ENCODE data around the gene MSX2. TPM values are rescaled to one million over a fixed set of nuclear protein-coding genes. Genes with fewer than 3 reads are reported as not detected.

The MSX2 gene
- total and polyA plus RNA-seq, 2 of the 4 experiments (the other 2 are of a cell fraction): 2.2 to 3.7 TPM

DNA sequence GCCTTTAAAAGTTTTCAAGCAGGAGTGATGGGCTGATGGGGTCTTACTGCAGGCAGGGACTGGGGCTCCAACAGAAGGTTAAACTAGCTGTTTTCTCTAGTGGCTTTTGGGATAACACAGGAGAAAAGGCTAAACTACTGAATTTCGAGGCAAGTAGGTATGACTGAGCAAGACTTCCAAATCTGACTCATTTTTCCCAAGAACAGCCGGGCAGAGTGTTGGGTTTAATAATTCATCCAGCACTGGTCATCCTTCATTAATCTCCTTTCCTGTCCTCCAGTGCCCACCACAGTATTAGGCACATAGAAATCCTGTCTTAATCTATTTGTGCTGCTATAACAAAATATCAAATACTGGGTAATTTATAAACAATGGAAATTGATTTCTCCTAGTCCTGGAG, 20.5 kb downstream of the MSX2 start:
- no peaks in the 10 kb centered on the region for H3K36me3 ChIP-seq (ENCODE audit: control insufficient read depth, insufficient read depth, low read length)
- no peak overlapping the region for H4K5ac ChIP-seq (ENCODE audit: low read depth, low read length)
- DNase-seq (no peak), ATAC-seq (ENCODE audit: low read depth) (no peak)
- H3K79me1 ChIP-seq (ENCODE audit: low read depth in 1 of 2, low read length in 2 of 2): no peaks in the 10 kb centered on the region
- H2AFZ ChIP-seq (replicated peaks; ENCODE audit: low read length, poor library complexity): no peak overlapping the region
- no TSS peak for BruUV-seq (replicated peaks)
- WGBS, 2 experiments (ENCODE audit: extremely low coverage in 2 of 2, insufficient read length in 1 of 2): no CpG with 5 or more reads among the region's 2 CpGs
- in situ Hi-C loops (cut with MboI; ENCODE audit: low sequenced_read_pairs): loop anchor here (25.0 kb wide), 1 partner anchor 333 kb away; no protein-coding TSS in a partner anchor
- H2BK120ac ChIP-seq (ENCODE audit: low read depth, low read length): no peak overlapping the region
- H3K9ac ChIP-seq (ENCODE audit: low read depth, low read length): no peak overlapping the region
- TF ChIP-seq MXI1 (IDR thresholded peaks at IDR 0.05; ENCODE audit: borderline replicate concordance, low read depth, low read length) (no peak), POLR2A (IDR thresholded peaks at IDR 0.05; ENCODE audit: low read depth, low read length) (no peak), BHLHE40 (IDR thresholded peaks at IDR 0.05; ENCODE audit: low read depth, low read length) (no peak)
- TF ChIP-seq, protein P1, sequence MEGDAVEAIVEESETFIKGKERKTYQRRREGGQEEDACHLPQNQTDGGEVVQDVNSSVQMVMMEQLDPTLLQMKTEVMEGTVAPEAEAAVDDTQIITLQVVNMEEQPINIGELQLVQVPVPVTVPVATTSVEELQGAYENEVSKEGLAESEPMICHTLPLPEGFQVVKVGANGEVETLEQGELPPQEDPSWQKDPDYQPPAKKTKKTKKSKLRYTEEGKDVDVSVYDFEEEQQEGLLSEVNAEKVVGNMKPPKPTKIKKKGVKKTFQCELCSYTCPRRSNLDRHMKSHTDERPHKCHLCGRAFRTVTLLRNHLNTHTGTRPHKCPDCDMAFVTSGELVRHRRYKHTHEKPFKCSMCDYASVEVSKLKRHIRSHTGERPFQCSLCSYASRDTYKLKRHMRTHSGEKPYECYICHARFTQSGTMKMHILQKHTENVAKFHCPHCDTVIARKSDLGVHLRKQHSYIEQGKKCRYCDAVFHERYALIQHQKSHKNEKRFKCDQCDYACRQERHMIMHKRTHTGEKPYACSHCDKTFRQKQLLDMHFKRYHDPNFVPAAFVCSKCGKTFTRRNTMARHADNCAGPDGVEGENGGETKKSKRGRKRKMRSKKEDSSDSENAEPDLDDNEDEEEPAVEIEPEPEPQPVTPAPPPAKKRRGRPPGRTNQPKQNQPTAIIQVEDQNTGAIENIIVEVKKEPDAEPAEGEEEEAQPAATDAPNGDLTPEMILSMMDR (conservative IDR thresholded peaks at IDR 0.05; ENCODE audit: low read depth, low read length): no peak
- no peak overlapping the region for H2BK5ac ChIP-seq (ENCODE audit: low read depth, low read length, poor library complexity, severe bottlenecking)
- H3K14ac ChIP-seq (replicated peaks; ENCODE audit: low read depth, low read length): no peak overlapping the region
- no peak overlapping the region for H2BK15ac ChIP-seq (ENCODE audit: low read depth, low read length)
- H2BK20ac ChIP-seq (ENCODE audit: low read depth, low read length): no peak overlapping the region
- POLR2A ChIA-PET (ENCODE audit: unreplicated experiment): no interaction called here
- H3K4ac ChIP-seq (ENCODE audit: low read depth, low read length): no peak overlapping the region
- H3K4me2 ChIP-seq (ENCODE audit: low read depth, low read length): no peak overlapping the region
- no peak overlapping the region for H3K18ac ChIP-seq (ENCODE audit: low read depth, low read length)
- H3K9me1 ChIP-seq (ENCODE audit: insufficient read depth, low read length): no peaks in the 10 kb centered on the region
- no peaks in the 10 kb centered on the region; the same call in 1 of the 2 replicates for H3K9me3 ChIP-seq (ENCODE audit: control insufficient read depth, insufficient read depth, low read length)
- dilution Hi-C loops (cut with HindIII; ENCODE audit: low sequenced_read_pairs, unreplicated experiment): no loop called here
- H3K4me3 ChIP-seq (ENCODE audit: insufficient read depth, low read depth, low read length): no peak overlapping the region
- H4K91ac ChIP-seq (ENCODE audit: insufficient read depth, low read depth, low read length): no peak overlapping the region
- no peak overlapping the region for H2AK9ac ChIP-seq (replicated peaks; ENCODE audit: low read depth, low read length, poor library complexity)
- H3K27ac ChIP-seq (ENCODE audit: insufficient read depth, low read length): no peak overlapping the region
- no peak overlapping the region for H4K8ac ChIP-seq (ENCODE audit: low read depth in 2 of 2, low read length in 2 of 2)
- intact Hi-C loops (cut with micrococcal nuclease): no loop called here
- peaks cover 1% of the 10 kb centered on the region; the same call in 1 of the 2 replicates for H3K4me1 ChIP-seq (ENCODE audit: control insufficient read depth, insufficient read depth, low read length)
- peaks cover 14% of the 10 kb centered on the region for H3K27me3 ChIP-seq (ENCODE audit: control insufficient read depth, insufficient read depth, low read length)
- H3K23ac ChIP-seq (ENCODE audit: low read depth, low read length): no peak overlapping the region
- no peaks in the 10 kb centered on the region for H4K20me1 ChIP-seq (ENCODE audit: insufficient read depth, low read length)
- H3K56ac ChIP-seq (ENCODE audit: extremely low read depth, insufficient read depth, low read length): no peak overlapping the region
- CTCF ChIA-PET: no interaction called here
- no peak overlapping the region for H2AK5ac ChIP-seq (ENCODE audit: low read depth, low read length)
